COLO668 (cell line): ENCODE data around the gene HAX1.
"Not testable (repeated sequence)": the region's sequence is repeated elsewhere in the genome, so short reads cannot be mapped to it uniquely, and the experiment has no call there.

Experiments used
- DNase-seq: peaks from one replicate; lab custom pipeline; 2025; ENCODE audit not compliant: unreplicated experiment; lab: John Stamatoyannopoulos, UW

HAX1 gene

GRCh38 chr1:154272217-154272998 lies at the start of gene HAX1:
HAX1 (plus strand) TSS chr1:154272629; CDS start chr1:154272724, 95 bp downstream.
- peak; percentile 96 for DNase-seq

- DNase-seq = no peak
Measured at GRCh38 chr1:154222918-154223317, 49.5 kb upstream of the HAX1 start.

DNA sequence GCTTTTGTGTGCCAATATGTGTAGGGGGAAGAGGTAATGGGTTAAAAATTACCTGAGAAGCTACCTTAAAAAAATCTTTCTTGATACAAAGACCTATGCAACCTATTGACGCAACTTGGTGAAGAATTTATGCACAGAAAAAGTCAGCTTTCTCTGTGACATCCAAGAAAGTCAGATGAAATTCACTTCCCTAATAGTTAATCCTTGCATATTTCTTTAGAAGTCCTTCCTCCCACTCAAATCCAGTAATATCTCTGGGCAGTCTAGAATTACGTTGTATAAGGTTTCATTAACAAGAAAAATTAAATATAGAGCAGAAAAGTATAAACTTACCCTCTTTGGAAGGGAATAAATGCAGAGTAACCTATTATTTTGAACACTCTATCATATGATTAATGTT lies 48.8 kb upstream of the HAX1 start:
- DNase-seq = no peak

DNA sequence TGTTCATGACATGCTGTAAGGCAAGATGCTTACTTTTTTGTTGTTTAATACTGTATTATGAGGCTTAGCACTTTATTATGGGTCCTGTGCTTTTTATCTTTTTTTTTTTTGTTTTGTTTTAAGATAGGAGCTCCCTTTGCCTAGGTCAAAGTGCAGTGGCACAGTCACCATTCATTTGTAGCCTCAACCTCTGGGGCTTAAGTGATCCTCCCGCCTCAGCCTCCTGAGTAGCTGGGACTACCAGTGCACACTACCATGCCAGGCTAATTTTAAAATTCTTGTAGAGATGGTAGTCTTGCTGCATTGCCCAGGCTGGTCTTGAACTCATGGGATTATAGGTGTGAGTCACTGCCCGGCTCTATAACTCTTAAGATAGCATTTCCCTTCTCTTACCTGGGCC lies 47.1 kb upstream of the HAX1 start:
- DNase-seq = no peak

- DNase-seq = not testable (repeated sequence)
Measured at GRCh38 chr1:154231112-154231511, 41.3 kb upstream of the HAX1 start.

GRCh38 chr1:154233127-154233526 lies 39.3 kb upstream of the HAX1 start:
- not testable (repeated sequence) for DNase-seq

DNA sequence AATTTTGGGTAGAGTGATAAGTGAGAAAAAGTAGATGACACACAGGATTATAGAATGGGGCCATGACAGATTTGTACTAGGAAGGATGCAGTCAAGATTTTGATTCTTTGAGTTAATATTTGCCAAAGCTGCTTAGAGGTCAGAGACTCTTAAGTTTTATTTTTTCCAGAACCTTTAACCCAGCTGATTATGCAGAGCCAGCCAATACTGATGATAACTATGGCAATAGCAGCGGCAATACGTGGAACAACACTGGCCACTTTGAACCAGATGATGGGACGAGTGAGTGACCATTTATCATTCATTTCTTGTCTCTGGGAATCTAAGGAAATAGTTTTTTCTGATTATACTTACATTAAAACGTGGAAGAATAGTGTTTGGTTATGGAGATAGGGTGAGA lies 35.6 kb upstream of the HAX1 start:
- no peak for DNase-seq

- DNase-seq = no peak
Measured at GRCh38 chr1:154237435-154237834, 35.0 kb upstream of the HAX1 start.

DNA sequence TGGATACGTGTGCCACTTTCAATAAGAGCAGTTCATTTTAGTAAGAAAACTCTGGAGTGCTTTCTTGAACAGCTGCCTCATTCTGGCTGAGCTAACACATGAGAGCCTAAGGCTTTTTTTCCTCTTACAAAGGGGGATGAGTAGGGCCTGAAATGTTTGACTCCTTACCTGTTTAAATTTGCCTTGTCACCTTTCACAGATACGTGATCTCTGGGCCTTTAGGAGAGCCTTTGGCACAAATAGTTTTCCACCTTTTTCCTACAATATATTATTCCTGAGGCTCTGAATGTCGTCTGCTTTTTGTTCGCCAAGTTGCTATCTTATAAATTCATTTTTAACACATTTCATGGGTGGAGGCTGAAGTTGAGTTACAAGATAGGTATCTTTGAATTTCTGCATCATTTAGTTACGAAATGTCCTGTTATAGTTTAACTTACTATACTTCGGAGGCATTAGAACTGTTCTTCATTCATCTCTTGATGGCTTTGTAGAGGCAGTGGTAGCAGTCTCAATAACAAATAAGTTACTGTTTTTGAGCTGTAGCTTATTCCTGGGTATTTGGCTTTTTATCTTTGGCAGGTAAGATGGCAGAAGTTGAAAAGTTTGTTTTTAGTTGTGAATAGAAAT lies 34.4 kb upstream of the HAX1 start:
- DNase-seq = no peak

- no peak for DNase-seq
Measured at GRCh38 chr1:154239491-154239890, 32.9 kb upstream of the HAX1 start.

DNA sequence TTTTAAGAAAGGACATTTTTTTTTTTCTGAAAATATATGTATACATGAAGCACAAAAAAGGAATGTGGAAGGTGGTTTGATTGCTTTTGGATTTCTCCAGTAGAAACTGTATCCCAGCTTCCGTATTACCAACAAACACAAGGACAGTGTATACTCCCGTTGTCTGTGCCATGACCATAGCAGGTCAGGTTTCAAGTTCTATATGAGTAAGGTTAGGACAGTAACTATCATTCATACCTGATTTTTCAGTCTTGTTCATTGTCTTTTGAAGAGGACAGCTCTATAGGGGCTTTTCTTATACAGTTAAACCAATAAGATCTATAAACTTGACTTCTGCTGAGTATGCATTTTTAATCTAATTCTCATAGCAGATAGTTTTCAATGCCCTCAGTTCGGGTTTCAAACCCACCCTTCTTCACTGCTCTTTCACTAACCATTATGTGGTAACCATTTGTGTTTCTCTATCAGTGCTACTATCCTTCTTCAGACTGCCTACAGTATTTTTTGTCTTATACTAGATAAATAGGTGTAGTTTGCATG lies 32.1 kb upstream of the HAX1 start:
- no peak for DNase-seq

DNA sequence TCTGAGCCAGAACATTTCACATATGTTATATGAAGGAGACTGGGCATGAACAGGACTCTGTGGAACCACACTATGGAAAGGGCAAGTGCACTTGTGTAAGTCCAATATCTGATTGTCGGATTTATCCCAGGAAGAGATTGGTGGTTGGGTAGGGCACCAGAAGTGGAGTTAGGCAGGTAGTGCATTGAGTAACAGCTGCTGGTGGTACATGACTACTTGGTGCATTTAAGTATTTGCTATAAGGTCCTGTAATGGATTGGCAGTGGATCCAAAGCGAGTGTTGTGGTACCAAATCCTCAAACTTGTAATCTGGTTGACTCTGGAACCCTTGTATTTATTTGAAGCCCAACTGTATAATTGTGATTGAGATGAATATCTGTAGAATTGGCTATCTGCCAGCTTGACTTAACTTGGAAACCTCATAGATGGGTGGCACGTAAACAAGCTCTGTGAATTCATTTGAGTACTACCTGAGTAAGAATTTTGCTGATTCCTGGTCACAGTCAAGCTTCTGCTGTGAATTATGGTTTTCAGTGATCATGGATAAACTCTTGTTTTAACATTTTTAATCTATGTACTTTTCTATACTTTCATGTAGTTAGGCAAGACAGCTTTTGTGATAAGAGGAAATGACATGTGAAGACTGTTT lies 30.6 kb upstream of the HAX1 start:
- DNase-seq = no peak

- DNase-seq = no peak
Measured at GRCh38 chr1:154253671-154254070, 18.8 kb upstream of the HAX1 start.

DNA sequence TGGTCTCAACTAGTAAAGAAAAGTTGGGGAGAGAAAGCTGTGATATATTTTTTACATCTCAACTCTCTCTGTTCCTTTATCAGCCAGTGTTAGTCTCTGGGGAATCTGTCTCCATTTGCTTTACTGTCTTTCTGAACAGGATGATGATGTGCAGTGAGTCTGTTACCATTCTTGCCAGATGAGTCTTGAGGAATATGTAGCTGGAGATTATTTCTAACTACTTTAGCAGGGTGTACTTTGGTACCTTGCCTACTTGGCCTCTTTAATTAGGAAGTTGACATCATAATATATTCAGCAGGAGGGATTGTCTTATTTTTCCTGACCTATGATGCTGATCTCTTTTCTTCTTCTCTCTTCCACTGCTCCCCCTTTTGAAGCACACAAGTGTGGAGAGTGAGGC lies 15.7 kb upstream of the HAX1 start:
- DNase-seq = no peak

DNA sequence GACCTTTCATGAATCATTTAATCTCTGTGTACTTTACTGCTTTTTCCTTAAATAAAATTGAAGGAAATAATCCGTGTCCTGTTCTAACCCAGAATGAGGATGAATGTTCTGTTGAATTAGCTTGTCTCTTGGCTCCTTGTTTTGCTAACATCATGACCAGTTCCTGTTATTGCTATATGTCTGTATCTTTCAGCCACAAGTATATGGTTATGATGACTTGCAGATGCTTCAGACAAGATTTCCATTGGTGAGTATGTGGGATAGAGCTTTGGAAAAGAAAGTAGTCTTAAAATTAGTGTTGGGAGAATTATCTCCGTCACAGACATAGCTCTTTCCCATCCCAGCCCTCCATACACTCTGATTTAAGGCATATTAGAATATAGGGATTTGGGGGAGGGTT lies 13.6 kb upstream of the HAX1 start:
- no peak for DNase-seq

DNA sequence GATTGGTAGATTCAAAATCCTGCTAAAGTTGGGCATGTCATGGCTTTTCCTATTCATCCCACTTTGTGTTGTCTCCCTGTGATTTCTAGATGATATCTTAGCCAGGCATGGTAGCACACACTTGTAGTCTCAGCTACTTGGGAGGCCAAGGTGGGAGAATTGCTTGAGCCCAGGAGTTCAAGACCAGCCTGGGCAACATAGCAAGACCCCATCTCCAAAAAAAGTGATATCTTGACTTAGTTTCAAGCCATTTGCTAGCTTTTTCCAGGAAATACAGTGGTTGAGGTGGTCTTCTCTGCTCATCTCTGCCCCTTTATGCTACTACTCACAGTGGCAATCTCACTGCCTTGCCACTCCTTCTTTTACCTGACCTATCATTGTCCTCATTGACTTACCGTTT lies 12.3 kb upstream of the HAX1 start:
- no peak for DNase-seq

DNA sequence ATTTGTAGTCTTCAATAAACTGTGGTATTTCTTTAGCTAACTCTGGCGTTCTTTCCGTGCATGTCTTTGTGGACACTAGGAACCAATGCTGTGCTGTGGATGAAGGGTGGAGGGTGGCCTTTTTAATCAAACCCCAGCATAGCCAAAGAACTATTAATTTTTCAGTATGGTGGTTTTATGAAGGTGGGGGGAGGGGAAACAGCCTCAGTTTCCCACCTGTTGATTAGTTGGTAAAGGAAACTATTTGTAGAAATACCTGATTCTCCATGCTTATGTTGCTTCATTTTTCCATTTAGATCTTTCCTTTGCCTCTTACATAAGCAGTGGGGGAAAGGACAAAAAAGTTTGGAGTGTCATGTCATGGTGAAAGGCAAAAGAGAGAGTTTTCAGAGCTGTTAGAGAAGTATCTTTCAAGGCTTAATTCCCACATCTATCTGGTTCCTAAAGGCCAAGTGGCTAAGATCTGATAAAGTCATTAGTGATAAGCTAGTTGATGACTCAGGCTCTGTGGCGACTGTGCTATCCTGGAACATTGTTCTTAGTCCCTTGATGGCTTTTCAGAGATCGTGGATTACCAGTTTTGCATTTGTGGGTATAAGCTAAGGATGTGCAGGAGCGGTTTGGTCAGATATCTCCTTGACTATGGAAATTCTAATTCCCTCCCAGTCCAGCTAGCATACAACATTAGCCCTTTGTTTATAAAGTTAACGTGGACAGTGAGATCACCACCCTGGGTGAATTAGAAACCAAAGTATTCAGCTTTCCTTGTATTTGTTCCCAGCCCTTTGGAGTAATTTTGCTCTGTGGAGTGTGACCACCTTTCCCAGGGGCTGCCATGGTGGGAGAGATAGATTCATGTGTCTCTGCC lies 8.7 kb upstream of the HAX1 start:
- no peak for DNase-seq

DNA sequence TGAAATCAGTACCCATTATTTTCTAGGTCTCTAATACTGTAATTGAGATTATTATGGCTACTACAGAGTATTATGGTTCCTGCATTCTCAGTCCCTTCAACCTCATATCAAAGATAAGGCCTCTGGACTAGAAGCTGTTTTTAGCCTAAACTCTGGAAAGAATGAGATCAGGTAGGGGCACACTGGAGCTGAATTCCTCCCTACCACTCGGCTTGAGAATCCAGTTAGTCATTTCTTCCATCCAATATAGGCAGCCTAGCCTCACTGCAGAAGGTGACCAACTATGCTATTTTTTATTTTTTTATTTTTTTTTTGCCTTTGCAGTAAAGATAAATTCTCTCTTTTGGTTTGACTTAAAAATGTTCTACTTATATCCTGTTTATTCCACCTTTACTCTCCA lies 8.0 kb upstream of the HAX1 start:
- DNase-seq = no peak

- DNase-seq = no peak
Measured at GRCh38 chr1:154265586-154265985, 6.8 kb upstream of the HAX1 start.

GRCh38 chr1:154270833-154271232 lies 1.6 kb upstream of the HAX1 start:
- DNase-seq = no peak

DNA sequence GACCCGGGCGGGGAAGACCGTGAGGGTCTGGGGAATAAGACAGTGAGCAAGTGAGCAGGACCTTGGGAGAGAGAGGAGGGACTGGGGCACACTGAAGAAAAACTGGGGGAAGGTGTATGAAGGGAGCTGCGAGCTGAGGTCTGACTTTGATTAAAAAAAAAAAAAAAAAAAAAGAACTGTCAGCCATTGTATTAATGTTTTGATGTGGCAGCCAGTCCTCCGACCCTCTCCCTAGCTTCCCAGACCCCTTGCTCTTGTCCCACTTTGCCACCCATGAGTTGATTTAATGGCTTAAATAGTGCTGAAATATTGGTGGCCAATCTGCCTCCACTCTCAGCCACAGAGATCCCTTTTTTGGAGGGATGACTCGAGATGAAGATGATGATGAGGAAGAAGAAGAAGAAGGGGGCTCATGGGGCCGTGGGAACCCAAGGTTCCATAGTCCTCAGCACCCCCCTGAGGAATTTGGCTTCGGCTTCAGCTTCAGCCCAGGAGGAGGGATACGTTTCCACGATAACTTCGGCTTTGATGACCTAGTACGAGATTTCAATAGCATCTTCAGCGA lies 652 bp downstream of the HAX1 start:
- no peak for DNase-seq
